HG03520 (cell line): ENCODE data around the gene NDUFV1.
"Not testable (repeated sequence)": the region's sequence is repeated elsewhere in the genome, so short reads cannot be mapped to it uniquely, and the experiment has no call there.

Source experiments
- ATAC-seq: cut with Tn5 transposase; IDR thresholded peaks from one replicate; pipeline ENCODE4 v1.9.1; 2021; ENCODE audit warnings: mild to moderate bottlenecking, moderate library complexity; ENCODE audit not compliant: unreplicated experiment

Gene NDUFV1

GRCh38 chr11:67626131-67626833 is 19.5 kb downstream of the NDUFV1 start:
- ATAC-seq = not testable (repeated sequence)

GRCh38 chr11:67626970-67627369 is 20.2 kb downstream of the NDUFV1 start:
- no peak for ATAC-seq

GRCh38 chr11:67627441-67627811 is 20.7 kb downstream of the NDUFV1 start:
- ATAC-seq = no peak

- ATAC-seq = no peak
Measured at GRCh38 chr11:67627812-67628624, 21.3 kb downstream of the NDUFV1 start.

GRCh38 chr11:67628710-67629385 is 22.1 kb downstream of the NDUFV1 start:
- ATAC-seq = no peak

GRCh38 chr11:67629386-67630227 is 22.9 kb downstream of the NDUFV1 start, which contains the start of gene NUDT8:
Gene NUDT8, minus strand, starts transcription at chr11:67629937. Its CDS starts 26 bp downstream, at chr11:67629911.
- ATAC-seq = peak; percentile 39

GRCh38 chr11:67630228-67630942 is 23.6 kb downstream of the NDUFV1 start:
- peak; percentile 42 for ATAC-seq

GRCh38 chr11:67630943-67631331 is 24.2 kb downstream of the NDUFV1 start:
- no peak for ATAC-seq

GRCh38 chr11:67631411-67631810 is 24.7 kb downstream of the NDUFV1 start:
- no peak for ATAC-seq

- ATAC-seq = no peak
Measured at GRCh38 chr11:67631853-67632174, 25.1 kb downstream of the NDUFV1 start.

GRCh38 chr11:67632175-67632981 is 25.6 kb downstream of the NDUFV1 start:
- ATAC-seq = no peak

GRCh38 chr11:67632982-67633755 is 26.4 kb downstream of the NDUFV1 start:
- no peak for ATAC-seq

GRCh38 chr11:67633758-67634365 is 27.1 kb downstream of the NDUFV1 start:
- no peak for ATAC-seq

- ATAC-seq = no peak
Measured at GRCh38 chr11:67634366-67635230, 27.9 kb downstream of the NDUFV1 start.

- ATAC-seq = no peak
Measured at GRCh38 chr11:67635231-67635521, 28.4 kb downstream of the NDUFV1 start.

GRCh38 chr11:67636962-67637361 is 30.2 kb downstream of the NDUFV1 start:
- no peak for ATAC-seq

GRCh38 chr11:67637441-67637840 is 30.7 kb downstream of the NDUFV1 start:
- ATAC-seq = not testable (repeated sequence)
